PC-9 (cell line): Measurements from ENCODE around the gene TIMM13. TPM values are rescaled to one million over a fixed set of nuclear protein-coding genes. Genes with fewer than 3 reads are reported as not detected.

Source experiments
- BruUV-seq: library from RNA; stranded (reverse); fragments of 400-500 nt; replicated peaks from 2 replicates; lab custom pipeline; 2021; lab: Mats Ljungman, UMichigan
- CTCF ChIA-PET: fragments of 300-600 bp; sonication (Branson Sonifier 250); formaldehyde crosslinking; loops from one replicate; lab custom pipeline; 2022; ENCODE audit warnings: antibody characterized with exemption; lab: Charles Lee
- POLR2A ChIA-PET: fragments of 300-600 bp; sonication (Branson Sonifier 250); formaldehyde crosslinking; loops from one replicate; lab custom pipeline; 2022; ENCODE audit warnings: antibody characterized with exemption; ENCODE audit not compliant: unreplicated experiment; lab: Charles Lee
- DNase-seq, 2 experiments: peaks; one replicate each; pipeline versions ENCODE4 v3.0.0 to v3.0.0-alpha.2; 2015 to 2022; ENCODE audit warnings: mixed read lengths in 1 of 2
- H2AFZ ChIP-seq: fragments of 200-600 bp; sonication (generic); 2 replicates; pipeline ENCODE4 v1.8.1; 2017; ENCODE audit warnings: antibody characterized with exemption
- H3F3A ChIP-seq: fragments of 200-600 bp; sonication (generic); 2 replicates; pipeline ENCODE4 v1.8.1; 2017; ENCODE audit warnings: antibody characterized with exemption, mild to moderate bottlenecking, low read depth; ENCODE audit not compliant: insufficient read depth
- H3K27ac ChIP-seq: fragments of 200-600 bp; sonication (generic); 2 replicates; pipeline ENCODE4 v1.6.1; 2016; ENCODE audit warnings: mixed run types
- H3K27me3 ChIP-seq: fragments of 200-600 bp; sonication (generic); 2 replicates; pipeline ENCODE4 v1.6.1; 2016; ENCODE audit warnings: low read depth, mixed run types; ENCODE audit not compliant: insufficient read depth
- H3K36me3 ChIP-seq: fragments of 200-600 bp; sonication (generic); 2 replicates; pipeline ENCODE4 v1.6.1; 2016; ENCODE audit warnings: low read depth, mixed run types
- H3K4me1 ChIP-seq: fragments of 200-600 bp; sonication (generic); replicated peaks from 2 replicates; pipeline ENCODE4 v1.6.1; 2016; ENCODE audit warnings: mixed run types; ENCODE audit not compliant: insufficient read depth
- H3K4me2 ChIP-seq: fragments of 200-600 bp; sonication (generic); 2 replicates; pipeline ENCODE4 v1.6.1; 2017; ENCODE audit warnings: mixed run types
- H3K4me3 ChIP-seq: fragments of 200-600 bp; sonication (generic); 2 replicates; pipeline ENCODE4 v1.6.1; 2016; ENCODE audit warnings: mixed run types
- H3K79me2 ChIP-seq: fragments of 200-600 bp; sonication (generic); 2 replicates; pipeline ENCODE4 v1.6.1; 2017; ENCODE audit warnings: low read depth, mixed run types
- H3K9me2 ChIP-seq: fragments of 200-600 bp; sonication (generic); 2 replicates; pipeline ENCODE4 v1.8.1; 2017; ENCODE audit warnings: mild to moderate bottlenecking; ENCODE audit not compliant: insufficient read depth
- H3K9me3 ChIP-seq: fragments of 200-600 bp; sonication (generic); 2 replicates; pipeline ENCODE4 v1.8.1; 2016; ENCODE audit warnings: low read depth; ENCODE audit not compliant: insufficient read depth
- H4K20me1 ChIP-seq: fragments of 200-600 bp; sonication (generic); 2 replicates; pipeline ENCODE4 v1.8.1; 2017; ENCODE audit not compliant: insufficient read depth
- CTCF ChIP-seq: fragments of 200-600 bp; sonication (generic); conservative IDR thresholded peaks from 2 replicates; pipeline ENCODE4 v1.6.1; 2017; ENCODE audit warnings: mixed run types, antibody characterized with exemption, mild to moderate bottlenecking, moderate library complexity
- EZH2 ChIP-seq: fragments of 200-600 bp; sonication (generic); IDR thresholded peaks from 2 replicates; pipeline ENCODE4 v1.8.0; 2017; ENCODE audit warnings: antibody characterized with exemption, low read depth
- intact Hi-C: fragments of 100-400 bp; cut with micrococcal nuclease; formaldehyde crosslinking; loops from one replicate; pipeline ENCODE4 v1.10.0; 2022; ENCODE audit not compliant: unreplicated experiment
- total RNA-seq: library from RNA; stranded (reverse); gene quantifications from 2 replicates; pipeline ENCODE4 v1.2.3, GENCODE V29; 2021

The TIMM13 gene
- total RNA-seq, 1 experiment from 2014 or later = 80.0 TPM

- ChIA-PET CTCF (no interaction called here), POLR2A (no interaction called here)
Measured at GRCh38 chr19:2413629-2414028, 13.8 kb downstream of the TIMM13 start.

GRCh38 chr19:2413159-2413558 is 14.2 kb downstream of the TIMM13 start:
- H3K9me3 ChIP-seq = no peaks in the 10 kb centered on the region
- TF ChIP-seq EZH2 = no peak
- TF ChIP-seq CTCF = no peak
- CTCF ChIA-PET = no interaction called here
- H3K4me2 ChIP-seq = no peak overlapping the region
- no peaks in the 10 kb centered on the region for H3K79me2 ChIP-seq
- no peaks in the 10 kb centered on the region for H3K27me3 ChIP-seq
- no peak overlapping the region for H3K27ac ChIP-seq
- H3F3A ChIP-seq = 0 out of 2 replicates have a peak, but pooled peaks cover 4% of the 10 kb centered on the region
- H3K9me2 ChIP-seq = no peaks in the 10 kb centered on the region
- no TSS peak for BruUV-seq
- intact Hi-C loops = no loop called here
- POLR2A ChIA-PET = no interaction called here
- no peaks in the 10 kb centered on the region for H3K36me3 ChIP-seq
- H3K4me1 ChIP-seq = no peaks in the 10 kb centered on the region
- H4K20me1 ChIP-seq = no peaks in the 10 kb centered on the region
- DNase-seq = no peak
- no peak overlapping the region for H3K4me3 ChIP-seq
- H2AFZ ChIP-seq = no peak overlapping the region

More at GRCh38 chr19:2413629-2414028, 13.8 kb downstream of the TIMM13 start:
- DNase-seq = no peak
- Histone ChIP-seq H3K9me2 (no peaks in the 10 kb centered on the region), H2AFZ (no peak overlapping the region), H3F3A (0 out of 2 replicates have a peak, but pooled peaks cover 4% of the 10 kb centered on the region), H3K27me3 (no peaks in the 10 kb centered on the region), H3K4me1 (no peaks in the 10 kb centered on the region), H4K20me1 (no peaks in the 10 kb centered on the region), H3K36me3 (no peaks in the 10 kb centered on the region), H3K4me2 (no peak overlapping the region), H3K9me3 (no peaks in the 10 kb centered on the region), H3K79me2 (no peaks in the 10 kb centered on the region), H3K4me3 (no peak overlapping the region), H3K27ac (no peak overlapping the region)
- no peak for TF ChIP-seq EZH2
- TF ChIP-seq CTCF = no peak
- no TSS peak for BruUV-seq
- intact Hi-C loops = no loop called here

GRCh38 chr19:2412449-2412848 is 14.9 kb downstream of the TIMM13 start:
- intact Hi-C loops = no loop called here
- Histone ChIP-seq H3K27me3 (no peaks in the 10 kb centered on the region), H2AFZ (no peak overlapping the region), H3K4me2 (no peak overlapping the region), H3K9me2 (no peaks in the 10 kb centered on the region), H3K27ac (no peak overlapping the region), H3K4me1 (no peaks in the 10 kb centered on the region), H3K36me3 (no peaks in the 10 kb centered on the region), H3K79me2 (no peaks in the 10 kb centered on the region), H3K4me3 (no peak overlapping the region), H4K20me1 (no peaks in the 10 kb centered on the region), H3K9me3 (no peaks in the 10 kb centered on the region), H3F3A (0 out of 2 replicates have a peak, but pooled peaks cover 4% of the 10 kb centered on the region)
- no peak for DNase-seq
- ChIA-PET CTCF (no interaction called here), POLR2A (no interaction called here)
- no TSS peak for BruUV-seq
- TF ChIP-seq CTCF = no peak
- TF ChIP-seq EZH2 = no peak
